Aorta (tissue), 5 donors: Measurements from ENCODE around the gene ALOX5AP. TPM values are rescaled to one million over a fixed set of nuclear protein-coding genes. Genes with fewer than 3 reads are reported as not detected.
A peak's percentile ranks its signal among the peaks of the same experiment; 100 is the strongest.
"Not testable (repeated sequence)": the region's sequence is repeated elsewhere in the genome, so short reads cannot be mapped to it uniquely, and the experiment has no call there.

Experiments
- ATAC-seq: fragments of 200-7000 bp; cut with Tn5 transposase; one replicate; pipeline ENCODE4 v1.9.1; 2022; ENCODE audit warnings: moderate library complexity; ENCODE audit not compliant: low FRiP score
- DNase-seq, 2 donors: peaks; one replicate each; pipeline ENCODE4 v3.0.0-alpha.2; 2020
- H3K27ac ChIP-seq, 2 donors: one replicate each; pipeline ENCODE4 v1.5.1; 2013; ENCODE audit warnings: low read length in 2 of 2, mild to moderate bottlenecking in 2 of 2, moderate library complexity in 2 of 2, control low read depth in 1 of 2, inconsistent platforms in 1 of 2, low read depth in 1 of 2
- H3K27me3 ChIP-seq, 2 donors: one replicate each; pipeline ENCODE4 v1.6.1; 2013; ENCODE audit warnings: control low read depth in 1 of 2, low read length in 1 of 2, mild to moderate bottlenecking in 1 of 2, moderate library complexity in 1 of 2; ENCODE audit not compliant: insufficient read depth in 2 of 2, control insufficient read depth in 1 of 2
- H3K36me3 ChIP-seq, 2 donors: one replicate each; pipeline ENCODE4 v1.6.1; 2013; ENCODE audit warnings: control low read depth in 1 of 2, low read length in 1 of 2, mild to moderate bottlenecking in 1 of 2; ENCODE audit not compliant: insufficient read depth in 2 of 2, control insufficient read depth in 1 of 2
- H3K4me1 ChIP-seq, 2 donors: one replicate each; pipeline ENCODE4 v1.6.1; 2013; ENCODE audit warnings: low read length in 2 of 2, control low read depth in 1 of 2, mild to moderate bottlenecking in 1 of 2, moderate library complexity in 1 of 2; ENCODE audit not compliant: insufficient read depth in 2 of 2, control insufficient read depth in 1 of 2
- H3K4me3 ChIP-seq, 2 donors: one replicate each; pipeline ENCODE4 v1.5.1; 2013; ENCODE audit warnings: low read length in 2 of 2, control low read depth in 1 of 2, mild to moderate bottlenecking in 1 of 2
- H3K9me3 ChIP-seq: one replicate; pipeline ENCODE4 v1.6.1; 2013; ENCODE audit warnings: mild to moderate bottlenecking, low read length; ENCODE audit not compliant: control insufficient read depth
- WGBS, 2 donors: extraction: QIAGEN DNeasy Blood & Tissue Kit; methylation state at CpG; one replicate each; pipeline ENCODE4 v1.1.7; 2013; 5-methylcytosine and 5-hydroxymethylcytosine counted together
- intact Hi-C, 2 donors: fragments of 100-400 bp; cut with DNase I; formaldehyde crosslinking; loops; one replicate each; pipeline versions ENCODE4 v1.14.2 to v1.15.0; 2022
- polyA plus RNA-seq, 2 donors: library from polyadenylated mRNA; stranded (reverse); fragments of 200-250 nt; gene quantifications; one replicate each; pipeline ENCODE4 v1.2.3, GENCODE V29; 2013
- total RNA-seq, 2 donors: library from RNA; stranded (reverse); fragmentation: NEBNext Ultra II Directional; extraction: Animal tissue kit (Norgen Biotek cat#: 25700); gene quantifications; one replicate each; pipeline ENCODE4 v1.2.1, GENCODE V29; 2021
- donor health status: healthy with polysubstance abuse.
- donor health status: Bipolar disorder and iron deficiency.
- donor health status: DM: no; HTN: no; CAD: no.
- donor health status: DM: no; HTN: no; CAD: no.
- donor health status: DM: yes; HTN: yes; CAD: no.

ALOX5AP gene
- total and polyA plus RNA-seq, 4 donors: 7.1 to 37.7 (median 33.5) TPM

DNA sequence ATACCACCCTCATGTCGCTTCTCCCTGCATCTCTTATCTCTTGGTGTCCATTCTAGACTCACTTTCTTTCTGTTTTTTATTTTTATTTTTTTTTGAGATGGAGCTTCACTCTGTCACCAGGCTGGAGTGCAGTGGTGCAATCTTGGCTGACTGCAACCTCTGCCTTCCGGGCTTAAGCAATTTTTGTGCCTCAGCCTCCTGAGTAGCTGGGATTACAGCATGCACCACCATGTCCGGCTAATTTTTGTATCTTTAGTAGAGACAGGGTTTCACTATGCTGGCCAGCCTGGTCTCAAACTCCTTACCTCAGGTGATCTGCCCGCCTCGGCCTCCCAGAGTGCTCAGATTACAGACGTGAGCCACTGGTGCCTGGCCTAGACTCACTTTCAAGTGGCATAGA, 12.5 kb downstream of the ALOX5AP start:
- H3K36me3 ChIP-seq, ATAC-seq, intact Hi-C loops, H3K27me3 ChIP-seq, H3K4me3 ChIP-seq, DNase-seq, H3K4me1 ChIP-seq, H3K27ac ChIP-seq, H3K9me3 ChIP-seq: not testable (repeated sequence)
- WGBS, 2 donors: 97% methylated on average over 6 of the region's 6 CpGs

DNA sequence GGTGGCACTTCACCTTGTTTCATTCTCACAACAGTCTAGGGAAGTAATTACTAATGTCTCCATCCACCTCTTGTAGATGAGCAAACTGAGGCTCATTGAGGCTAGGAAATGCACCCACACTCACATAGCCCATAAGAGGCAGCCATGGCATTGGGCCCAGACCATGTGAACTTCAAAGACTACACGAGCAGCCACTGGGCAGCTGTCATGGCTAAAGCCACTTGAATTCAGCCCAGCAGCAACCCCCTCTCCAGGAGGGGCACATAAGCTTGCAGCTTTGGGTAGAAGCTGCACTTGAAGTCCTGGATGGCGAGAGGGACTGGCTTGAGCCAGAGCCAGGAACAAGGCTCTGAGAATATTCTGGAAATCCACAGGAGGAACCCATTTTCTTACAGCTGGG, 13.4 kb downstream of the ALOX5AP start:
- ATAC-seq: no peak
- peaks cover 4 to 8% of the 10 kb centered on the region in 2 donors for H3K4me1 ChIP-seq
- 77 to 85% methylated on average over 2 of the region's 2 CpGs for WGBS, 2 donors
- intact Hi-C loops: no loop called here
- H3K9me3 ChIP-seq: no peaks in the 10 kb centered on the region
- DNase-seq: no peak
- no peaks in the 10 kb centered on the region for H3K36me3 ChIP-seq
- no peaks in the 10 kb centered on the region for H3K27me3 ChIP-seq
- H3K4me3 ChIP-seq: no peak overlapping the region
- H3K27ac ChIP-seq: no peak overlapping the region

GRCh38 chr13:30750036-30750435, 14.7 kb downstream of the ALOX5AP start:
- Histone ChIP-seq H3K4me1 (no peaks in the 10 kb centered on the region), H3K9me3 (no peaks in the 10 kb centered on the region), H3K36me3 (no peaks in the 10 kb centered on the region), H3K27me3 (no peaks in the 10 kb centered on the region), H3K4me3 (no peak overlapping the region), H3K27ac (no peak overlapping the region)
- 37 to 44% methylated on average over 4 of the region's 4 CpGs for whole genome bisulfite sequencing, 2 donors
- ATAC-seq (no peak), DNase-seq (no peak)
- intact Hi-C loops: no loop called here

DNA sequence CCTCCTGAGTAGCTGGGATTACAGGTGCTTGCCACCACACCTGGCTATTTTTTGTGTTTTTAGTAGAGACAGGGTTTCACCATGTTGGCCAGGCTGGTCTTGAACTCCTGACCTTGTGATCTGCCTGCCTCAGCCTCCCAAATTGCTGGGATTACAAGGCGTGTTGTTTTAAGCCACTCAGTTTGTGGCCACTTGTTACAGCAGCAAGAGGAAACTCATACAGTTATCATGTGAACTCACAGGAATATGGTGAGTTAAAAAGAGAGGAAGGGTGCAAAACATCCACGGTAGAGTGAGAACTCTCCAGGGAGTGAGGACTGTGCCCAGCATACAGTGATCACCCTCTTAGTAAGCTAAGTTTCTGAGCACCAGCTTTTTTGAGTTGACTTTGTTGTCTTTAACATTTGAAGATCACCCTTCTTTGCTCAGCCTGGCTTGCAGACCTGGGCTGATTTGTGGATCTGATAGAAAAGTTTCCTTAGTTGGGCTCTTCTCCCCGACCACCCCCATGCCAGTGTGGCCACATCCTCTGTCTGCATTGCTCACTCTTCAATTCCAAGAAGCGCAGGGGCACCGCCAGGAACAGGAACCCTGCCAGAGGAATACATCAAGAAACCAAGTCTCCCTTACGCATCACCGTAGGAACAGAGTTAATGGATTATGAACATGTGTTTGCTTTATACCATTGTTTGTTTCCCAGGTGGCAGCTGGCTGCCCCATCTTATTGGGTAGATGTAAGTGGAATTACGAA, 16.0 kb downstream of the ALOX5AP start:
- 86 to 87% methylated on average over 8 of the region's 8 CpGs for WGBS, 2 donors
- no peak overlapping the region for H3K4me3 ChIP-seq
- no peaks in the 10 kb centered on the region for H3K36me3 ChIP-seq
- H3K4me1 ChIP-seq: no peaks in the 10 kb centered on the region
- no peaks in the 10 kb centered on the region for H3K9me3 ChIP-seq
- intact Hi-C loops: no loop called here
- ATAC-seq: no peak
- no peaks in the 10 kb centered on the region for H3K27me3 ChIP-seq
- no peak for DNase-seq
- H3K27ac ChIP-seq: no peak overlapping the region

DNA sequence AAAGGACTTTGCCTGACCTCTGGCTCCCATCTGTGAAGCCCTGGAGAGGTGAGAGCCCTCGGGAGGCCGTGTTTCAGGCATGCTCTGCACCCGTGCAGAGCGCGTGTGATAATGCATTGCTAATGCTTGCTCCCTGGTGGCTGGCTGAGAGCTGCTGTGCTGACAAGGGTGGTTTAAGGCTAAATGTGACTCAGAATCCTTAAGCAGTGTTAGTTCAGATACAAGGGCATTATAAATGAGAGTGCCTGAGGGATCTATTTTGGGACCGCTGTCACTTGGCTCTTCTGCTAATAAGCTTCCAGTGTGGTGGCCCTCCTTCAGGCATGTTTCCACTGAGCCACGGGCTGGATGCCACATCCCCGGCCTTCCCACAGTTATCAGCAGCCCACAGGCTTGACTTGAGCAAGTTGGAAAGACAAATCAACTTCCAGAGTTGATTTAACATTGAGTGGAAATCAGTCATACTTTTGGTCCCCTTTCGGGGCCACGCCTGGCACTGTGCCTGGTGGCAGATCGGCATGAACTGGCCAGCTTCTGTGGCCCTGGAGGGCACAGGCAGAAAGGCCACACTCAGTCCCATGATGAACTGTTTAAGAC, 17.0 kb downstream of the ALOX5AP start:
- peak; percentile 70 for ATAC-seq
- Histone ChIP-seq H3K27ac (no peak overlapping the region), H3K36me3 (no peaks in the 10 kb centered on the region), H3K4me1 (no peaks in the 10 kb centered on the region), H3K4me3 (no peak overlapping the region), H3K27me3 (no peaks in the 10 kb centered on the region), H3K9me3 (no peaks in the 10 kb centered on the region)
- WGBS, 2 donors: 8% methylated on average over 11 of the region's 11 CpGs
- intact Hi-C loops: no loop called here
- peak; percentile 55 to 79 for DNase-seq

GRCh38 chr13:30753030-30753616, 17.8 kb downstream of the ALOX5AP start:
- no peak for DNase-seq
- Histone ChIP-seq H3K27ac (no peak overlapping the region), H3K27me3 (no peaks in the 10 kb centered on the region), H3K4me3 (no peak overlapping the region), H3K36me3 (no peaks in the 10 kb centered on the region), H3K9me3 (no peaks in the 10 kb centered on the region), H3K4me1 (no peaks in the 10 kb centered on the region)
- 96% methylated on average over 8 of the region's 8 CpGs for whole genome bisulfite sequencing, 2 donors
- no peak for ATAC-seq
- intact Hi-C loops: no loop called here

- WGBS, 2 donors: 92 to 93% methylated on average over 12 of the region's 12 CpGs
- DNase-seq (no peak), ATAC-seq (no peak)
- Histone ChIP-seq H3K9me3 (no peaks in the 10 kb centered on the region), H3K4me1 (no peaks in the 10 kb centered on the region), H3K36me3 (no peaks in the 10 kb centered on the region), H3K27me3 (peaks cover 0 to 1% of the 10 kb centered on the region in 2 donors), H3K4me3 (no peak overlapping the region), H3K27ac (no peak overlapping the region)
- intact Hi-C loops: no loop called here
These were observed 20.3 kb downstream of the ALOX5AP start for GRCh38 chr13:30755678-30756077.

GRCh38 chr13:30757026-30757742, 21.8 kb downstream of the ALOX5AP start:
- no peaks in the 10 kb centered on the region for H3K4me1 ChIP-seq
- H3K36me3 ChIP-seq: no peaks in the 10 kb centered on the region
- no peaks in the 10 kb centered on the region for H3K9me3 ChIP-seq
- DNase-seq (no peak), ATAC-seq (no peak)
- 87 to 91% methylated on average over 9 of the region's 9 CpGs for WGBS, 2 donors
- H3K4me3 ChIP-seq: no peak overlapping the region
- no peak overlapping the region for H3K27ac ChIP-seq
- peaks cover 0 to 1% of the 10 kb centered on the region in 2 donors for H3K27me3 ChIP-seq
- intact Hi-C loops: no loop called here
